Right ventricle myocardium superior (tissue), 1 donor: ENCODE measurements around the gene NLRX1. TPM values are rescaled to one million over a fixed set of nuclear protein-coding genes. Genes with fewer than 3 reads are reported as not detected.
"Not testable (repeated sequence)": the region's sequence is repeated elsewhere in the genome, so short reads cannot be mapped to it uniquely, and the experiment has no call there.

Source experiments
- ATAC-seq: fragments of 200-7000 bp; cut with Tn5 transposase; one replicate; pipeline ENCODE4 v1.9.1; 2020; ENCODE audit warnings: mild to moderate bottlenecking; ENCODE audit not compliant: poor library complexity
- DNase-seq: peaks from one replicate; pipeline ENCODE4 v3.0.0-alpha.2; 2020
- intact Hi-C: fragments of 100-400 bp; cut with DNase I; formaldehyde crosslinking; loops from one replicate; pipeline ENCODE4 v1.11.2; 2022
- total RNA-seq: library from RNA; stranded (reverse); fragmentation: NEBNext Ultra II Directional; extraction: Animal tissue kit (Norgen Biotek cat#: 25700); gene quantifications from one replicate; pipeline ENCODE4 v1.2.1, GENCODE V29; 2021
- donor health status: DM: no; HTN: yes; CAD: no; lungs with severe emphysema.

NLRX1 gene
- total RNA-seq, 1 donor from 2014 or later, result 34.0 TPM

DNA sequence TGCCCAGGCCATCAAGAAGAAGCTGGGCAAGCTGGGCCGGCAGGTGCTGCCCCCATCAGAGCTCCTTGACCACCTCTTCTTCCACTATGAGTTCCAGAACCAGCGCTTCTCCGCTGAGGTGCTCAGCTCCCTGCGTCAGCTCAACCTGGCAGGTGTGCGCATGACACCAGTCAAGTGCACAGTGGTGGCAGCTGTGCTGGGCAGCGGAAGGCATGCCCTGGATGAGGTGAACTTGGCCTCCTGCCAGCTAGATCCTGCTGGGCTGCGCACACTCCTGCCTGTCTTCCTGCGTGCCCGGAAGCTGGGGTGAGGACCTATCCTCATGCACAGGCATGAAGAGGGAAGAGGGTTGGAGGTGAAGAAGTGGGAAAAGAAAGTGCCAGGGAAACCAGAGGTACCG lies 11.5 kb downstream of the NLRX1 start:
- intact Hi-C loops, result no loop called here
- DNase-seq, result no peak
- no peak for ATAC-seq

DNA sequence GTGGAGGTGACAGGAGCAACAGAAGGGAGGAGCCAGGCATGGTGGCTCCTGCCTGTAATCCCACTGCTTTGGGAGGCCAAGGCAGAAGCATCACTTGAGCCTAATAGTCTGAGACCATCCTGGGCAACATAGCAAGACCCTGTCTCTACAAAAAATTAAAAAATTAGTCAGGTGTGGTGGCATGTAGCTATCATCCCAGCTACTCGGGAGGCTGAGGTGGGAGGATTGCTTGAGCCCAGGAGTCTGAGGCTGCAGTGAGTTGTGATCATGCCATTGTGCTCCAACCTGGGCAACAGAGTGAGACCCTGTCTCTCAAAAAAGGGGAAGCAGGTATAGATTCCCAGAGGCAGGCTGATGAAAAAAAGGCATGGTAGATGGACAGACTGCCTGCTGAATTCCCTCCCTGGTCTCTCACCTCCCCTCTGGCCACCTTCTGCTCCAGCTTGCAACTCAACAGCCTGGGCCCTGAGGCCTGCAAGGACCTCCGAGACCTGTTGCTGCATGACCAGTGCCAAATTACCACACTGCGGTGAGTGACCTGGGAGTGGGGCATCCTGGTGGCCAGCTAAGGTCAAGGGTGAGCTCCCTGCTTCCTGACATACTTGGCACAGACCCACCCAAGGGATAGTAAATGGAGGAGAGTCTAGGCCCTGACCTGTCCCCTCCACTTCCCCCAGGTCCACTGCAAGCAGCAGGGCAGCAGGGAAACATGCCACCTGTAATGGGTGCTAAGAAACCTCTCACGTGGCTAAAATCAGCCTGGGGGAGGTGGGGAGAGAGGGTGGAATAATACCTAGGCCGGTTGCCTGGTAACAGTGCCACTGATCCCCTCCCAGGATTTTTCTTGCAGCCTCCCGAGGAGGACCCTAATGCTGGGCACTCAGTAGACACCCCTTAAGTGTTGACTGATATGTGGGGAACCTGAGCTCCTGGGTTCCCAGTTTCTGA lies 12.5 kb downstream of the NLRX1 start:
- intact Hi-C loops, result no loop called here
- DNase-seq (no peak), ATAC-seq (no peak)

DNA sequence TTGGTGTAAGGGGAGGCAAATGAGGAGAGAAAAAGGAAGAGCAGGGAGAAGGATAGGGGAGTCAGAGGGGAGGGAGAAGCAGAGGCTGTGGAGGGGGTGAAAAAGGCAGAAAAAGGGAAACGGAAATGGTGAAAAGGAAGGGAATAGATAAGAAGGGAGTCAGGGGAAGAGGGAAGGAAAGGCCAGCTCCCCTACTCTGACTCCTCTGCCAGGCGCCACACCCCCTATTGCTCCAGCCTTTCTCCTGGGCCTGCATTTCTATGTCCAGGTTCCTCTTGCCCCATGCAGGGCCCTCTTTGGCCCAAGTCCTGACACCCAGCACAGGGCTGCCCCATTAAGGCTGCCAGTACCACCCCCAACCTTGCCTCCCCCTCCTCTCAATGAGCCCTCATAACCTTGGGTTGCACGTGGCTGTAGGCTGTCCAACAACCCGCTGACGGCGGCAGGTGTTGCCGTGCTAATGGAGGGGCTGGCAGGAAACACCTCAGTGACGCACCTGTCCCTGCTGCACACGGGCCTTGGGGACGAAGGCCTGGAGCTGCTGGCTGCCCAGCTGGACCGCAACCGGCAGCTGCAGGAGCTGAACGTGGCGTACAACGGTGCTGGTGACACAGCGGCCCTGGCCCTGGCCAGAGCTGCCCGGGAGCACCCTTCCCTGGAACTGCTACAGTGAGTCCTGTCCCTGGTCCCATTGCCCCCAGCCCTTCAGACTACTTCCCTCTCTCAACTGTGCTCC lies 13.3 kb downstream of the NLRX1 start:
- ATAC-seq (no peak), DNase-seq (no peak)
- intact Hi-C loops, result no loop called here

DNA sequence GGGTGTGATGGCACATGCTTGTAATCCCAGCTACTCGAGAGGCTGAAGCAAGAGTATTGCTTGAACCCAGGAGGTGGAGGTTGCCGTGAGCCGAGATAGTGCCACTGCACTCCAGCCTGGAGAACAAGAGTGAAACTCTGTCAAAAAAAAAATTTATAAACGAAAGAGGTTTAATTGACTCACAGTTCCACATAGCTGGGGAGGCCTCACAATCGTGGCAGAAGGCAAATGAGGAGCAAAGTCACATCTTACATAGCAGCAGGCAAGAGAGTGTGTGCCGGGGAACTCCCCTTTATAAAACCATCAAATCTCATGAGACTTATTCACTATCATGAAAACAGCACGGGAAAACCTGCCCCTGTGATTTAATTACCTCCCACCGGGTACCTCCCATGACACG lies 15.9 kb downstream of the NLRX1 start:
- intact Hi-C loops, ATAC-seq, DNase-seq: not testable (repeated sequence)

DNA sequence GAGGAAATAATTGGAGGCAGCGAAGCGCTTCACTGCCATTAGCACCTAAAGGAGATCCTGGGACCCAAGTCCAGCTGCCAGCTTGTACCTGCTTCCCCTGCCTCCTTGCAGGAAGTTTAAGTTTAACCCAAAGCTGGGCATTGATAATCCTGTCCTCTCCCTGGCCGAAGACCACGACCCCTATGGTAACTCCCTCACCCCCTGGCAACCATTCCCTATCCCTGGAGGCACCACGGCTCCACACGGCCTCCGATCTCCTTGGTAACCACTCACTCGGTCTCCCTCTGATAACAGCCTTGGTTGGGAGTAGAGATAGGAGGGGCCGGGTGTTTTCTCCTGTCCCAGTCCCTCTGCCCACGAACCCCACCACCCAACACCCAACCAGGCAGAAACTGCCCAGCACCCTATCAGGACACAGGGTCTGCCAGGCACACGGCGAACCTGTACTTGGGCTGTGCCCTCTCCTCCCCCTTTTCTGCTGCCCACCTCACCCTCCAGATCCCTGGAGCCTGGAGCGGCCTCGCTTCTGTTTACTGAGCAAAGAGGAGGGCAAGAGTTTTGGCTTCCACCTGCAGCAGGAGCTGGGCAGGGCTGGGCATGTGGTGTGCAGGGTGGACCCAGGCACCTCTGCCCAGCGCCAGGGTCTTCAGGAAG lies 17.6 kb downstream of the NLRX1 start:
- no peak for ATAC-seq
- no peak for DNase-seq
- intact Hi-C loops, result no loop called here

DNA sequence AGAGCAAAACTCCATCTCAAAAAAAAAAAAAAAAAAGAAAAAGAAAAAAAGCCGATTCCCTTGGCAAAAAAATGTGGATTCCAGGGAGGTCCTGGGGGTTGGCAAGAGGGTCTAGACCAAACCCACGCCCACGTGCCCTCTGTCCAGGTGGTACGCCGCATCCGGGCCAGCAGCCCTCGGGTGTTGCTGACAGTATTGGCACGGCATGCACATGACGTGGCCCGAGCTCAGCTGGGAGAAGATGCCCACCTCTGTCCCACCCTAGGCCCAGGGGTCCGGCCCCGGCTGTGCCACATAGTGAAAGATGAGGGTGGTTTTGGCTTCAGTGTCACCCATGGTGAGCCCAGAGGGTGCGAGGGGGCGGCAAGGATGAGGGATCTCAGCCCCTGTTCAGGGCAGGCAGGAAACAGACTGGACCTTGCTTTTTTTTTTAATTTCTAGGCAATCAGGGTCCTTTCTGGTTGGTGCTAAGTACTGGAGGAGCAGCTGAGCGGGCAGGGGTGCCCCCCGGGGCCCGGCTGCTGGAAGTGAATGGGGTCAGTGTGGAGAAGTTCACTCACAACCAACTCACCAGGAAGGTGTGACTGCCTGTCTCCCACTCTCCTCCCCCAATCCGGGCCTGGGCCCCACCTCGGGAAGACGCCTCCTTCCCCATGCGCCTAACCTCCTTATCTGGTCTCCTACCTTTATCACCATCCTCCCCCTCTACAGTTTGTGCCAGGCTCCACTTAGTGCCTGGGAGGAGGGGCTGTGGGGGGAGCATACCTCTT lies 18.8 kb downstream of the NLRX1 start:
- ATAC-seq (no peak), DNase-seq (no peak)
- intact Hi-C loops, result no loop called here

DNA sequence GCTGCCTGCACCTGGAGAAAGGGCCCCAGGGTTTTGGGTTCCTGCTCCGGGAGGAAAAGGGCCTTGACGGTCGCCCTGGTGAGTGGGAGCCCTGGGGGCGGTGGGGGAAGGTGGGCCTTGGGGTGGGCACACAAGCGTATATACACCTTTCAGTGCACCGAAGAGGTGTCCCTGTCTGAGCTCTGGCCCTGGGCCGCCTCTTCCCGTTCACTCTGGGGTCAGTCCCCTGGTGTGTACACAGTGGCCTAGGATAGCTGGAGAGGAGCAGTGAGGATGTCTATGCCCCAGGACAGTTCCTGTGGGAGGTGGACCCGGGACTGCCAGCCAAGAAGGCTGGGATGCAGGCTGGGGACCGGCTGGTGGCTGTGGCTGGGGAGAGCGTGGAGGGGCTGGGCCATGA lies 19.5 kb downstream of the NLRX1 start:
- ATAC-seq (no peak), DNase-seq (no peak)
- intact Hi-C loops, result no loop called here

DNA sequence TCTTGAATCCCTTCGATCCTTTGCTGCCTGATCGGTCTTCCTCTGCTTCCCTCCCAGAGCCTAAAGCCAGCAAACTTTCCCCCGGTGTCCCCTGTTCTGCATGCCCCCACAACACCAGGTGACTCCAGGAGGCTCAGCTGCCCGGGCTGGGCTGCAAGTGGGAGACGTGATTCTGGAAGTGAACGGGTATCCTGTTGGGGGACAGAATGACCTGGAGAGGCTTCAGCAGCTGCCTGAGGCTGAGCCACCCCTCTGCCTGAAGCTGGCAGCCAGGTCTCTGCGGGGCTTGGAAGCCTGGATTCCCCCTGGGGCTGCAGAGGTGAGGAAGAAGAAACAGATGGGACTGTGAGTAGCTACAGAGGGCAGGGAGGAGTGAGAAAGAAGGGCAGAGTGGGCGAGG lies 20.4 kb downstream of the NLRX1 start:
- ATAC-seq, result no peak
- DNase-seq, result no peak
- intact Hi-C loops, result no loop called here

DNA sequence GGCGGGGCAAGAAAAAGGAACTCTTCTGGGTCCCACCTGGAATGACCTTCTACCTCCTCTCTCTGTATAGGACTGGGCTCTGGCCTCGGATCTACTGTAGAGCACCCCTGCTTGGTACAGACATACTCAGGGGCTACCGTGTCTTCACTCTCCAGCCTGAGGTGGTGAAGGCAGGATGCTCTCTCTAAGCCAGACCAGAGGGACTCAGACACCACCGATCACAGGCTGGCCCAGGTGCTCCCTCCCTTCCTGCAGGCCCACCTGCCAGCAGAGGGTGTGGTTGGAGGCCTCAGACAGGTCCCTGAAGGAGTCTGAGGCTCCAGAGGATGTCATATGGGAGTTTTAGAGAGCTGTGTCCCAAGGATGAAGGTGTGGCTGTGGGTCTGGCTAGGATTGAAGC lies 20.9 kb downstream of the NLRX1 start:
- ATAC-seq (no peak), DNase-seq (no peak)
- intact Hi-C loops, result no loop called here

DNA sequence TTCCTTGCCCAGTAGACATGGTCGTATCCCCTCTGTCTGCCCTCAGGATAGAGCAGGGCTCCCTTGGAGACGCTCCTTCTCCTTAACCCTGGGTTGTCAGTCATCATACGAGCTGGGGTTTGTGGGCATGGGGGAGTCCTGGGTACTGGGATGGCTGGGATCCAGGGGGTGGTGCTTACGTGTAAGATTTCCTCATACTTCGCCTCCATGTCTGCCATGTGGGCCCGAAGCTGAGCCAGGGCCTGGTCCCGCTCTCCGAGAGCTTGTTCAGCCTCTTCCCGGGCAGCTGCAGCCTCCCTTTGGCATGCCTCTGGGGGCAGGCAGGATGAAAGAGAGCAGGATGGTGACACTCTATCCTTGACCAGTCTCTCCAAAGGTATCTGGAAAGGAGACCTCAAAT lies 22.0 kb downstream of the NLRX1 start:
- ATAC-seq, result no peak
- intact Hi-C loops, result no loop called here

DNA sequence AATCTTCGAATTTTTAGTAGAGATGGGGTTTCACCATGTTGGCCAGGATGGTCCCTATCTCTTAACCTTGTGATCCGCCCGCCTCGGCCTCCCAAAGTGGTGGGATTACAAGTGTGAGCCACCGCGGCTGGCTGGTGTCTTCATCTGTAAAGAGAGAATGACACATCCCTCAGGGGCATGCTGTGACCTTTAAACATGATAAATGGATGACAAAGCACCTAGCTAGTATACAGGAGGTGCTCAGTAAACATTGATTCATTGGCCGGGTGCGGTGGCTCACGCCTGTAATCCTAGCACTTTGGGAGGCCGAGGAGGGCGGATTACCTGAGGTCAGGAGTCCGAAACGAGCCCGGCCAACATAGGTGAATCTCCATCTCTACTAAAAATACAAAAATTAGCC lies 22.7 kb downstream of the NLRX1 start:
- intact Hi-C loops, ATAC-seq, DNase-seq: not testable (repeated sequence)

More for the DNA sequence above, 22.0 kb downstream of the NLRX1 start:
- no peak for DNase-seq

DNA sequence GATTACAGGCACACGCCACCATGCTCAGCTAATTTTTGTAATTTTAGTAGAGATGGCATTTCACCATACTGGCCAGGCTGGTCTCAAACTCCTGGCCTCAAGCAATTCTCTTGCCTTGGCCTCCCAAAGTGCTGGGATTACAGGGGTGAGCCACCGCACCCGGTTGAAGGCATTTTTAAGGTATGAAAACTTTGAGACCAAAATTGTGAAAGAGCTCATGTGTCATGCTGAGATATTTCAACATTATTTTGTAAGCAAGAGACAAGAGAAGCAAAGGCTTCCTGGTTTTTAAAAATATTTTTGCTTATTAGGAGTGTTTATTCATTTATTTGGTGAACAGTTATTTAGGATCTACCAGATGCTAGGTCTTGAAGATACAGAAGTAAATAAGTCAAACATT lies 23.6 kb downstream of the NLRX1 start:
- intact Hi-C loops, result no loop called here
- no peak for ATAC-seq
- no peak for DNase-seq

DNA sequence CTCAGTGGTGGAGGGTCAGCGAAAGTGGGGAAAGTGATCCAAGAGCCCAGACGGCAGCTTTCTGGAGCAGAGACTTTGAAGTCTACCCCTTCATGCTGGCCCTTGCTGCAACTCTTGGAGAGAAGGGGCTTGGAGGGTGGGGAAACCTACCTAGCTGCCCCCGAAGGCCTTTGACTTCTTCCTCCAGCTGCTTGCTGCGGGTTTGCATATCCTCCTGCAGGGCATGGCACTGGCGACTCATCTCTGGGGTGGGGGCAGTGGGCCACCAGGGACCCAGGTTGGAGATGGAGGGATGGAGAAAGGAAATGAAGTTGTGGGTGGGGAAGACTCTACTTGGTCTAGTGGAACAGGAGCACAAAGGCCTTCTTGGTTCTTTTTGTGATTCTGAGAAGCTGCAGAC lies 24.5 kb downstream of the NLRX1 start:
- ATAC-seq (no peak), DNase-seq (peak; percentile 11)
- intact Hi-C loops, result no loop called here

DNA sequence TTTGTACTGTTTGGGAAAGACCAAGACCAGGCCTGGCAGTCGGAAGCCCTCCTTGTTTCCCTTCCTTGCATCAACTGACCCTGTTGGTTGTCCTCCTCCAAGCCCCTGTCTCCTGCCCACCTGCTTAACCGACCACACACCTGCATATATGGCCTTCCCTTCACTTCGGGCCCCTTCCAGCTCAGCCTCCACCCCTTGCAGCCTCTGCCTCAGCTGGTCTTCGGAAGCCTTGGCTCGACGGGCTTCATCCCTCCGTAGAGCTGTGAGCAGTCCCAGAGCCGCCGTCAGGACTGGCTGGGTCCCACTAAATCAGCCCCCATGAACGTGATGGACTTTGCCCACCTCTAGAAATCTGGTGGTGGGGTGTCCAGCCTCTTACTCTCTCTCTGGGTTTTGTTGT lies 25.1 kb downstream of the NLRX1 start:
- ATAC-seq (no peak), DNase-seq (peak; percentile 13)
- intact Hi-C loops, result no loop called here

DNA sequence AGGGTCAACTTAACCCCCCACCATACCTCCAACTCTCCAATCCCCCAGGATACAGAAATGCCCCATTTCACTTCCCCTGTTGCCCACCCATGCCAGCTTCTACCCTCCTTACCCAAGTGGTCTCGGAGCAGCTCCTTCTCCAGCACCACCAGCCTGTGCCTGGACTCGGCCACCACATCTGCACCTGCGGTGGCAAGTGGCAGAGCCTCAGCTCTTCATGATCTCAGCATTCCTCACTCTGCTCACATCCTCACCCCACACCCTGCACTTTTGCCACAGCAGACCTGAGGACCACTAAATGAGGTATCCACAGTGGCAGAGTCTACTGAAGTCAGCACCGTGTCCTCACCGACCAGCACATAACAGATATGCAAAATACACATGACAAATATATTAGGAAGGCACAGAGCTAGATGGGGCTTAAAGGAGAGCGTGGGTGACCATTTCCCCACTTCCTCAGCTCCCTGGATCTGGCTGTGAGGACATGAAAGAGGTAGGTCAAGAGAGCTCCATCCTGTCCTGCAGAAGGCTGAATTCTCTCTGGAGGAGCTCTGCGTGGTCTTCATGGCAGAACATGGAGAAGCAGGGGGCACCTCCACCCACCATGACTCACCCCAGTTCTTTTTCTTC lies 26.4 kb downstream of the NLRX1 start:
- ATAC-seq, result no peak
- intact Hi-C loops, result loop anchor here (5.0 kb wide), 1 partner anchor 48 kb away; the partner anchor contains the start of gene ABCG4
- peak; percentile 24 for DNase-seq

DNA sequence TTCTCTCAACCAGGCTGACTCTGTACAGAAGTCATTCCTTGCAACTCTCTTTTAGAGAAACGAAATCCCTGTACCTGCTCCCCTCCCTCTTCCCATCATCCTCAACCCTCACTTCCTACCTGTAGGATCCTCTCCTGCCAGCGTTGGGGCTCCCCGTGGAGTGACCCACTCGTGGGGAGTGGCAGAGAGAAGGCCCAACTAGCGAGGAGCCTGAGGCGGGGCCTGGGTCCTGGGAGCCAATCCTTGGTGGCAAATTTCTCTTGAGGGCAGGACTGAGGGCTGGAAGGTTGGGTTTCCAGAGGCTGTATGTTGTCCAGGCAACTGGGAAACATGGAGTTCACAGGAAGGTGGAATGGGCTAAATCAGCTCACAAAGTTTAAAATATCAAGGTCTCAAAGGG lies 27.2 kb downstream of the NLRX1 start:
- intact Hi-C loops, result loop anchor here (2.0 to 5.0 kb wide), 2 partner anchors 48 to 101 kb away; partner anchors contain the start of gene ABCG4
- peak; percentile 61 for ATAC-seq

DNA sequence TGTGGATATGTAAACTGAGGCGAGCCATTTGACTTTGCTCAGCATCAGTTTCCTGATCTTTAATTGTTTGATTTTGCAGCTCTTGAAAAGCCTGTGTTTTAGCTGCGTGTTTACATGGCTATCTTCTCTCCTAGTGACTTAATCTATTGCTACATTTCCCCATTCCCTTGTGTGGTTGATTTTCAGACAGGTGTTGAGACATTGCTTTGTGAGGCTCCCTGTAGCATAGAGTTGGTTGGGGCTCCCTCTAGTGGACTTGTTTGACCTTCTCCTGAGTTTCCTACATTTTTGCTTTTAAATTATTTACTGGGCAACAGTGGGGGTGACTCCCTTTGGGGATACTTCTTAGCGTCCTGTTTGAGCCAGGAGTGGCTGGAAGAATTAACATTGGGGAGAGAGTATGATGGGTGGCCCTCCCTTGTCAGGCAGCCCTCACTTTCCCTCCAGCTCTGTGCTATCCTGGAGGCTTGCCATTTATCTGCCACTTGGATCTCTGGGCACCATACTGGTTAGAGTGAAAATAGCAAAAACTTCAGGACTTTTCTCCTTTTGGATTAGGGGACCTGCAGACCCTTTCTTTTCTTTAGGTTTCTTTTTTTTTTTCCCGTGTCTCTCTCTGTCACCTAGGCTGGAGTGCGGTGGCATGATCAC lies 28.4 kb downstream of the NLRX1 start:
- ATAC-seq (peak; percentile 93), DNase-seq (peak; percentile 8)
- intact Hi-C loops, result loop anchor here (2.0 to 5.0 kb wide), 2 partner anchors 50 to 102 kb away; partner anchors contain the start of gene ABCG4

More for the DNA sequence above, 27.2 kb downstream of the NLRX1 start:
- DNase-seq, result peak; percentile 47
